Right lobe of liver (tissue), 6 donors: ENCODE measurements around the gene EPHA6. TPM values are rescaled to one million over a fixed set of nuclear protein-coding genes. Genes with fewer than 3 reads are reported as not detected.

Experiments
- ATAC-seq, 4 donors: fragments of 200-7000 bp; cut with Tn5 transposase; one replicate each; pipeline ENCODE4 v1.9.1; 2020; ENCODE audit warnings: mild to moderate bottlenecking in 4 of 4, moderate library complexity in 4 of 4
- DNase-seq, 3 donors: peaks; one replicate each; pipeline ENCODE4 v3.0.0-alpha.2; 2020
- H3K27ac ChIP-seq, 3 donors: fragments of 200-600 bp; one replicate each; pipeline ENCODE4 v1.8.0; 2022
- H3K27me3 ChIP-seq, 2 donors: fragments of 200-600 bp; one replicate each; pipeline ENCODE4 v1.8.0; 2022
- H3K36me3 ChIP-seq, 4 donors: fragments of 200-600 bp; sonication (generic) in 1 of 4; one replicate each; pipeline versions ENCODE4 v1.5.1 to v1.8.0; 2017 to 2022; ENCODE audit warnings: control low read depth in 1 of 4
- H3K4me1 ChIP-seq, 4 donors: fragments of 200-600 bp; sonication (generic) in 1 of 4; one replicate each; pipeline versions ENCODE4 v1.5.1 to v1.8.0; 2017 to 2022; ENCODE audit warnings: control low read depth in 1 of 4
- H3K4me3 ChIP-seq, 3 donors: fragments of 200-600 bp; one replicate each; pipeline ENCODE4 v1.8.0; 2022
- H3K9me3 ChIP-seq, 4 donors: fragments of 200-600 bp; sonication (generic) in 1 of 4; one replicate each; pipeline versions ENCODE4 v1.5.1 to v1.8.0; 2017 to 2022; ENCODE audit warnings: control low read depth in 1 of 4
- CTCF ChIP-seq, 4 donors: fragments of 200-600 bp in 3 of 4; fragments of 450-650 bp in 1 of 4; IDR thresholded peaks; one replicate each; pipeline versions ENCODE4 v1.5.1 to v1.8.0; 2016 to 2022; ENCODE audit warnings: antibody characterized with exemption in 4 of 4, mild to moderate bottlenecking in 2 of 4
- POLR2A ChIP-seq: fragments of 450-650 bp; IDR thresholded peaks from one replicate; pipeline ENCODE4 v1.6.1; 2017; ENCODE audit warnings: antibody characterized with exemption, mild to moderate bottlenecking
- WGBS: methylation state at CpG from one replicate; pipeline ENCODE4 v1.1.6; 2018; ENCODE audit warnings: low coverage, low lambda C conversion rate; ENCODE audit not compliant: insufficient coverage; ENCODE audit errors: missing lambda C conversion rate; 5-methylcytosine and 5-hydroxymethylcytosine counted together
- intact Hi-C, 2 donors: fragments of 100-400 bp; cut with DNase I; formaldehyde crosslinking; loops; one replicate each; pipeline versions ENCODE4 v1.11.2 to v1.14.1; 2022
- total RNA-seq, 6 experiments: library from RNA; depleted of rRNA in 2 of 6; stranded (reverse); fragments of >200 nt in 2 of 6; fragmentation: NEBNext Ultra II Directional in 3 of 6; extraction: Animal tissue kit (Norgen Biotek cat#: 25700) in 3 of 6; gene quantifications; one replicate each; pipeline versions ENCODE4 v1.1.0 to v1.2.4, GENCODE V29; 2016 to 2023
- donor health status: DM: no; HTN: yes; CAD: no.
- donor health status: DM: no; HTN: no; CAD: no.
- donor health status: DM: no; HTN: no; CAD: no.
- donor health status: DM: no; HTN: yes; CAD: no.
- donor health status: DM: no; HTN: yes; CAD: no.

Gene EPHA6
- total RNA-seq, 6 experiments from 2014 or later = not detected

- Histone ChIP-seq H3K4me3 (no peak overlapping the region), H3K9me3 (no peaks in the 10 kb centered on the region), H3K36me3 (no peaks in the 10 kb centered on the region), H3K27me3 (no peaks in the 10 kb centered on the region), H3K27ac (no peak overlapping the region), H3K4me1 (no peaks in the 10 kb centered on the region)
- no peak for ATAC-seq
- no peak for DNase-seq
- intact Hi-C loops = no loop called here
- TF ChIP-seq POLR2A (no peak), CTCF (IDR thresholded peaks at IDR 0.05) (no peak)
- 65% methylated on average over 3 of the region's 3 CpGs for WGBS
Measured at GRCh38 chr3:97200387-97200786, 386.0 kb downstream of the EPHA6 start.

- H3K4me1 ChIP-seq = no peaks in the 10 kb centered on the region
- WGBS = 34% methylated on average over 2 of the region's 2 CpGs
- H3K36me3 ChIP-seq = no peaks in the 10 kb centered on the region
- no peak overlapping the region for H3K27ac ChIP-seq
- DNase-seq (no peak), ATAC-seq (no peak)
- no peaks in the 10 kb centered on the region for H3K27me3 ChIP-seq
- no peaks in the 10 kb centered on the region for H3K9me3 ChIP-seq
- TF ChIP-seq POLR2A (no peak), CTCF (IDR thresholded peaks at IDR 0.05) (no peak)
- intact Hi-C loops = no loop called here
- H3K4me3 ChIP-seq = no peak overlapping the region
Measured at GRCh38 chr3:97201814-97202213, 387.4 kb downstream of the EPHA6 start.

- Histone ChIP-seq H3K4me3 (no peak overlapping the region), H3K27me3 (no peaks in the 10 kb centered on the region), H3K4me1 (no peaks in the 10 kb centered on the region), H3K36me3 (no peaks in the 10 kb centered on the region), H3K9me3 (no peaks in the 10 kb centered on the region), H3K27ac (no peak overlapping the region)
- intact Hi-C loops = no loop called here
- TF ChIP-seq CTCF (IDR thresholded peaks at IDR 0.05) (no peak), POLR2A (no peak)
- ATAC-seq = no peak
- no peak for DNase-seq
- 0% methylated on average over 1 of the region's 1 CpG for WGBS
Measured at GRCh38 chr3:97228966-97229365, 414.6 kb downstream of the EPHA6 start.

- intact Hi-C loops = no loop called here
- Histone ChIP-seq H3K27ac (no peak overlapping the region), H3K36me3 (no peaks in the 10 kb centered on the region), H3K27me3 (no peaks in the 10 kb centered on the region), H3K4me3 (no peak overlapping the region), H3K9me3 (no peaks in the 10 kb centered on the region), H3K4me1 (no peaks in the 10 kb centered on the region)
- TF ChIP-seq CTCF (IDR thresholded peaks at IDR 0.05) (no peak), POLR2A (no peak)
- 41% methylated on average over 3 of the region's 3 CpGs for WGBS
- no peak for ATAC-seq
- DNase-seq = no peak
Measured at GRCh38 chr3:97230486-97230885, 416.1 kb downstream of the EPHA6 start.

- Histone ChIP-seq H3K9me3 (no peaks in the 10 kb centered on the region), H3K4me3 (no peak overlapping the region), H3K4me1 (no peaks in the 10 kb centered on the region), H3K36me3 (no peaks in the 10 kb centered on the region), H3K27ac (no peak overlapping the region), H3K27me3 (no peaks in the 10 kb centered on the region)
- ATAC-seq = no peak
- no peak for TF ChIP-seq POLR2A
- TF ChIP-seq CTCF (IDR thresholded peaks at IDR 0.05) = no peak
- 50% methylated on average over 5 of the region's 5 CpGs for WGBS
- intact Hi-C loops = no loop called here
- no peak for DNase-seq
Measured at GRCh38 chr3:97232393-97233034, 418.1 kb downstream of the EPHA6 start.
